ENCODE data around the gene SOX6.

The SOX6 gene

GRCh38 chr11:16136792-16137390, 219.5 kb downstream of the SOX6 start:
- FAIRE-seq = no peak

GRCh38 chr11:16133867-16134266, 222.5 kb downstream of the SOX6 start:
- no peak for FAIRE-seq

GRCh38 chr11:16127732-16128131, 228.6 kb downstream of the SOX6 start:
- FAIRE-seq = no peak

GRCh38 chr11:16126362-16126761, 230.0 kb downstream of the SOX6 start:
- FAIRE-seq = no peak

GRCh38 chr11:16125796-16126195, 230.6 kb downstream of the SOX6 start:
- no peak for FAIRE-seq

GRCh38 chr11:16124390-16124789, 232.0 kb downstream of the SOX6 start:
- no peak for FAIRE-seq

- no peak for FAIRE-seq
These were observed 234.5 kb downstream of the SOX6 start for GRCh38 chr11:16121853-16122252.

- no peak for FAIRE-seq
These were observed 236.3 kb downstream of the SOX6 start for GRCh38 chr11:16120008-16120407.

- no peak for FAIRE-seq
These were observed 238.2 kb downstream of the SOX6 start for GRCh38 chr11:16117989-16118756.

GRCh38 chr11:16114978-16115871, 241.1 kb downstream of the SOX6 start:
- no peak for FAIRE-seq

GRCh38 chr11:16114431-16114830, 241.9 kb downstream of the SOX6 start:
- FAIRE-seq = no peak

GRCh38 chr11:16111690-16112089, 244.7 kb downstream of the SOX6 start:
- no peak for FAIRE-seq

GRCh38 chr11:16110886-16111285, 245.5 kb downstream of the SOX6 start:
- FAIRE-seq = peak; percentile 97

GRCh38 chr11:16099343-16099900, 256.9 kb downstream of the SOX6 start:
- FAIRE-seq = no peak

- FAIRE-seq = no peak
These were observed 257.7 kb downstream of the SOX6 start for GRCh38 chr11:16098526-16099205.

- no peak for FAIRE-seq
These were observed 258.8 kb downstream of the SOX6 start for GRCh38 chr11:16097543-16097942.

- FAIRE-seq = no peak
These were observed 260.0 kb downstream of the SOX6 start for GRCh38 chr11:16096336-16096735.

- FAIRE-seq = no peak
These were observed 260.6 kb downstream of the SOX6 start for GRCh38 chr11:16095756-16096155.

GRCh38 chr11:16093889-16094653, 262.3 kb downstream of the SOX6 start:
- no peak for FAIRE-seq

GRCh38 chr11:16091862-16092261, 264.5 kb downstream of the SOX6 start:
- FAIRE-seq = no peak

- FAIRE-seq = no peak
These were observed 266.9 kb downstream of the SOX6 start for GRCh38 chr11:16089481-16089880.

- FAIRE-seq = no peak
These were observed 267.6 kb downstream of the SOX6 start for GRCh38 chr11:16088774-16089173.

All from endometrium (tissue), 2 donors.